Measurements from ENCODE around the gene ZNF439.
"Not testable (repeated sequence)": the region's sequence is repeated elsewhere in the genome, so short reads cannot be mapped to it uniquely, and the experiment has no call there.

The ZNF439 gene

DNA sequence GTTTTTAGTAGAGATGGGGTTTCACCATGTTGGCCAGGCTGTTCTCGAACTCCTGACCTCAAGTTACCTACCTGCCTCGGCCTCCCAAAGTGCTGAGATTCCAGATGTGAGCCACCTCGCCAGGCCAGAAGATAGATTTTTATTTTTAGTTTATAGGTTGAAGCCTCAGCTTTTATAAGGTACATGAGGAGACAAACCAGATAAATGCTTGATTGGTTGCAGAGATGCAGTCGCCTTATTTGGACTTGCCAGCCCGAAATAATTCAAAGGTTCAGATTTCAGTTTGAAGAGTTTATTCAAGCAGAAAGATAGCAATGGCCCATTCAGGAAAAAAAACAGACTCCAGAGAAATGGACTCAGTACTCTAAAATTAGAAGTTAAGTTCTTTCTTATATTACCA, 42.1 kb downstream of the ZNF439 start:
- H3K27ac ChIP-seq (ENCODE audit: low read depth, low read length, severe bottlenecking), result no peak overlapping the region
- 97 to 100% methylated on average over 4 to 5 of the region's 5 CpGs for WGBS, 2 experiments (ENCODE audit: insufficient coverage in 2 of 2)
- no peak overlapping the region for H3K4me3 ChIP-seq (ENCODE audit: extremely low read depth, insufficient read depth, low read length, poor library complexity, severe bottlenecking)

GRCh38 chr19:11894851-11895250, 46.3 kb downstream of the ZNF439 start:
- H3K4me3 ChIP-seq (ENCODE audit: extremely low read depth, insufficient read depth, low read length, poor library complexity, severe bottlenecking), result no peak overlapping the region
- H3K4me1 ChIP-seq (ENCODE audit: control insufficient read depth, insufficient read depth, low read length, poor library complexity, severe bottlenecking), result no peaks in the 10 kb centered on the region
- WGBS, 2 experiments (ENCODE audit: insufficient coverage in 2 of 2), result 96 to 100% methylated on average over 2 to 6 of the region's 6 CpGs
- no peak overlapping the region for H3K27ac ChIP-seq (ENCODE audit: low read depth, low read length, severe bottlenecking)
- peaks cover 36% of the 10 kb centered on the region for H3K9me3 ChIP-seq (ENCODE audit: control insufficient read depth, low read length)
- peaks cover 67% of the 10 kb centered on the region for H3K36me3 ChIP-seq (ENCODE audit: control insufficient read depth, insufficient read depth, low read length)

More for the DNA sequence above, 42.1 kb downstream of the ZNF439 start:
- no peaks in the 10 kb centered on the region for H3K4me1 ChIP-seq (ENCODE audit: control insufficient read depth, insufficient read depth, low read length, poor library complexity, severe bottlenecking)
- peaks cover 41% of the 10 kb centered on the region for H3K9me3 ChIP-seq (ENCODE audit: control insufficient read depth, low read length)
- H3K36me3 ChIP-seq (ENCODE audit: control insufficient read depth, insufficient read depth, low read length), result peaks cover 51% of the 10 kb centered on the region

GRCh38 chr19:11902228-11902627, 53.7 kb downstream of the ZNF439 start:
- Histone ChIP-seq H3K36me3 (ENCODE audit: control insufficient read depth, insufficient read depth, low read length) (peaks cover 72% of the 10 kb centered on the region), H3K27ac (ENCODE audit: low read depth, low read length, severe bottlenecking) (no peak overlapping the region), H3K4me3 (ENCODE audit: extremely low read depth, insufficient read depth, low read length, poor library complexity, severe bottlenecking) (no peak overlapping the region), H3K4me1 (ENCODE audit: control insufficient read depth, insufficient read depth, low read length, poor library complexity, severe bottlenecking) (no peaks in the 10 kb centered on the region), H3K9me3 (ENCODE audit: control insufficient read depth, low read length) (peaks cover 60% of the 10 kb centered on the region)
- 100% methylated on average over 1 of the region's 3 CpGs for WGBS, 2 experiments (ENCODE audit: insufficient coverage in 2 of 2)

GRCh38 chr19:11905928-11906327, 57.4 kb downstream of the ZNF439 start:
- no peak overlapping the region for H3K27ac ChIP-seq (ENCODE audit: low read depth, low read length, severe bottlenecking)
- peaks cover 55% of the 10 kb centered on the region for H3K36me3 ChIP-seq (ENCODE audit: control insufficient read depth, insufficient read depth, low read length)
- WGBS, 2 experiments (ENCODE audit: insufficient coverage in 2 of 2), result 80 to 90% methylated on average over 2 of the region's 3 CpGs
- H3K4me1 ChIP-seq (ENCODE audit: control insufficient read depth, insufficient read depth, low read length, poor library complexity, severe bottlenecking), result no peaks in the 10 kb centered on the region
- H3K9me3 ChIP-seq (ENCODE audit: control insufficient read depth, low read length), result peaks cover 50% of the 10 kb centered on the region
- H3K4me3 ChIP-seq (ENCODE audit: extremely low read depth, insufficient read depth, low read length, poor library complexity, severe bottlenecking), result no peak overlapping the region

DNA sequence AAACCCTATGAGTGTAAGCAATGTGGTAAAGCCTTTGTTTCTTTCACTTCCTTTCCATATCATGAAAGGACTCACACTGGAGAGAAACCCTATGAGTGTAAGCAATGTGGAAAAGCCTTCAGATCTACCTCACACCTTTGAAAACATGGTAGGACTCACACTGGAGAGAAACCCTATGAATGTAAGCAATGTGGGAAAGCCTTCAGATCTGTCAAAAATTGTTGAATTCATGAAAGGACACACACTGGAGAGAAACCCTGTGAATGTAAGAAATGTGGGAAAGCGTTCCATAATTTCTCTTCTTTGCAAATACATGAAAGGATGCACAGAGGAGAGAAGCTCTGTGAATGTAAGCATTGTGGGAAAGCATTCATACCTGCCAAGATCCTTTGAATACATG, 63.4 kb downstream of the ZNF439 start:
- H3K4me3 ChIP-seq (ENCODE audit: extremely low read depth, insufficient read depth, low read length, poor library complexity, severe bottlenecking), result not testable (repeated sequence)
- peaks cover 12% of the 10 kb centered on the region for H3K36me3 ChIP-seq (ENCODE audit: control insufficient read depth, insufficient read depth, low read length)

GRCh38 chr19:11914417-11915051, 66.0 kb downstream of the ZNF439 start:
- not testable (repeated sequence) for H3K4me3 ChIP-seq (ENCODE audit: extremely low read depth, insufficient read depth, low read length, poor library complexity, severe bottlenecking); H3K27ac ChIP-seq (ENCODE audit: low read depth, low read length, severe bottlenecking); H3K4me1 ChIP-seq (ENCODE audit: control insufficient read depth, insufficient read depth, low read length, poor library complexity, severe bottlenecking)
- WGBS, 2 experiments (ENCODE audit: insufficient coverage in 2 of 2), result 94 to 100% methylated on average over 2 of the region's 4 CpGs
- Histone ChIP-seq H3K36me3 (ENCODE audit: control insufficient read depth, insufficient read depth, low read length) (peaks cover 12% of the 10 kb centered on the region), H3K9me3 (ENCODE audit: control insufficient read depth, low read length) (peaks cover 33% of the 10 kb centered on the region)

More for the DNA sequence above, 63.4 kb downstream of the ZNF439 start:
- H3K27ac ChIP-seq (ENCODE audit: low read depth, low read length, severe bottlenecking); H3K4me1 ChIP-seq (ENCODE audit: control insufficient read depth, insufficient read depth, low read length, poor library complexity, severe bottlenecking): not testable (repeated sequence)
- no CpG with 5 or more reads among the region's 1 CpG for WGBS, 2 experiments (ENCODE audit: insufficient coverage in 2 of 2)
- peaks cover 29% of the 10 kb centered on the region for H3K9me3 ChIP-seq (ENCODE audit: control insufficient read depth, low read length)
